ENCODE results near the gene MAP3K21.

GRCh38 chr1:233295975-233296322, 31.6 kb upstream of the MAP3K21 start:
- TF ChIP-seq CTCF (IDR thresholded peaks at IDR 0.05): no peak
- TF ChIP-seq EZH2 (IDR thresholded peaks at IDR 0.05): no peak
